Karpas-422 (cell line): ENCODE measurements around the gene PTPRO. TPM values are rescaled to one million over a fixed set of nuclear protein-coding genes. Genes with fewer than 3 reads are reported as not detected.

Source experiments
- DNase-seq: peaks from one replicate; pipeline ENCODE4 v3.0.0-alpha.2; 2015
- H2AFZ ChIP-seq: fragments of 200-600 bp; sonication (generic); 2 replicates; pipeline ENCODE4 v1.6.1; 2014; ENCODE audit warnings: antibody characterized with exemption, low read length, mixed read lengths
- H3K27ac ChIP-seq: fragments of 200-600 bp; sonication (generic); 2 replicates; pipeline ENCODE4 v1.5.1; 2014; ENCODE audit warnings: mild to moderate bottlenecking, low read length, moderate library complexity
- H3K27me3 ChIP-seq: fragments of 200-600 bp; sonication (generic); 2 replicates; pipeline ENCODE4 v1.6.1; 2014; ENCODE audit warnings: low read length, mixed read lengths
- H3K36me3 ChIP-seq: fragments of 200-600 bp; sonication (generic); 2 replicates; pipeline ENCODE4 v1.6.1; 2014; ENCODE audit warnings: low read length, mixed read lengths; ENCODE audit not compliant: insufficient read depth
- H3K4me1 ChIP-seq: fragments of 200-600 bp; sonication (generic); 2 replicates; pipeline ENCODE4 v1.6.1; 2014; ENCODE audit warnings: mild to moderate bottlenecking, low read length, mixed read lengths
- H3K4me2 ChIP-seq: fragments of 200-600 bp; sonication (generic); 2 replicates; pipeline ENCODE4 v1.6.1; 2014; ENCODE audit warnings: low read length, low read depth, mild to moderate bottlenecking; ENCODE audit not compliant: poor library complexity, severe bottlenecking
- H3K4me3 ChIP-seq: fragments of 200-600 bp; sonication (generic); 2 replicates; pipeline ENCODE4 v1.5.1; 2014; ENCODE audit warnings: mild to moderate bottlenecking, antibody characterized with exemption, low read length, mixed read lengths
- H3K79me2 ChIP-seq: fragments of 200-600 bp; sonication (generic); 2 replicates; pipeline ENCODE4 v1.6.1; 2014; ENCODE audit warnings: mild to moderate bottlenecking, low read length, mixed read lengths
- H3K9ac ChIP-seq: fragments of 200-600 bp; sonication (generic); 2 replicates; pipeline ENCODE4 v1.6.0; 2014; ENCODE audit warnings: low read length
- H3K9me2 ChIP-seq: fragments of 200-600 bp; sonication (generic), shearing (Covaris generic); replicated peaks from 2 replicates; pipeline ENCODE4 v1.6.0; 2014; ENCODE audit warnings: mild to moderate bottlenecking, low read length, moderate library complexity; ENCODE audit not compliant: insufficient read depth
- H3K9me3 ChIP-seq: fragments of 300-700, 200-600 bp; sonication (generic); 2 replicates; pipeline ENCODE4 v1.6.1; 2014; ENCODE audit warnings: low read length, mixed read lengths
- H4K20me1 ChIP-seq: fragments of 200-600 bp; sonication (generic); 2 replicates; pipeline ENCODE4 v1.6.1; 2014; ENCODE audit warnings: mild to moderate bottlenecking, antibody characterized with exemption, low read length, low read depth; ENCODE audit not compliant: insufficient read depth
- total RNA-seq: library from RNA; depleted of rRNA; stranded (reverse); fragments of >200 nt; shearing (Covaris generic); gene quantifications from 2 replicates; pipeline ENCODE4 v1.2.3, GENCODE V29; 2014; ENCODE audit warnings: low replicate concordance

PTPRO gene
- total RNA-seq, 1 experiment from 2014 or later, result not detected

GRCh38 chr12:15631007-15631715 lies 308.9 kb downstream of the PTPRO start:
- Histone ChIP-seq H3K4me2 (no peak overlapping the region), H3K36me3 (no peaks in the 10 kb centered on the region)
- no peak for DNase-seq

DNA sequence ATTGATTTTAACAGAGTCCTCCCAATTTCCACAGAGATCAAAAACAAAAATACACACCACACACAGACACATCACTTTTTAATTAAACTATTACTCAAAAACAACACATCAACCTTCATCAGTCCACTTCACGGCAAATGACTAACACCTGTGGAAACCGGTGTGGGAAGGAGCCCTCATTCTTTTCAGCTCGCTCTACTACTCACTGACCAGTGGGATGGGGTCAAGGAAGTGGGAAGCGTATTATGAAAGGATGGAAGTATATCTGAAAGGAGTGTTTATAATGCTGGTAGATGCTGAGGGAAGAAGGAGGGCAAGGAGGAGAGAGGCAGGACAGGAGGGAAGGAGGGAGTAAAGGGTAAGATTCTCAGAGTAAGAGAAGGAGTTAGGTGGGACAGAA lies 310.4 kb downstream of the PTPRO start:
- Histone ChIP-seq H3K27ac (no peak overlapping the region), H3K9me2 (no peaks in the 10 kb centered on the region), H3K4me3 (no peak overlapping the region), H3K9me3 (no peaks in the 10 kb centered on the region), H3K36me3 (no peaks in the 10 kb centered on the region), H3K4me1 (peaks cover 18% of the 10 kb centered on the region), H3K4me2 (no peak overlapping the region), H2AFZ (no peak overlapping the region), H3K27me3 (no peaks in the 10 kb centered on the region), H4K20me1 (no peaks in the 10 kb centered on the region), H3K9ac (no peak overlapping the region), H3K79me2 (no peaks in the 10 kb centered on the region)
- peak; percentile 26 for DNase-seq

More at GRCh38 chr12:15631007-15631715, 308.9 kb downstream of the PTPRO start:
- Histone ChIP-seq H2AFZ (no peak overlapping the region), H3K9me2 (no peaks in the 10 kb centered on the region), H3K79me2 (no peaks in the 10 kb centered on the region), H3K9ac (no peak overlapping the region), H3K27me3 (no peaks in the 10 kb centered on the region), H3K27ac (no peak overlapping the region), H3K4me1 (peaks cover 18% of the 10 kb centered on the region), H4K20me1 (no peaks in the 10 kb centered on the region), H3K4me3 (no peak overlapping the region), H3K9me3 (no peaks in the 10 kb centered on the region)

- no peaks in the 10 kb centered on the region for H3K9me2 ChIP-seq
- H3K4me1 ChIP-seq, result peaks cover 17% of the 10 kb centered on the region
- H2AFZ ChIP-seq, result no peak overlapping the region
- no peaks in the 10 kb centered on the region for H3K27me3 ChIP-seq
- DNase-seq, result peak; percentile 12
- no peak overlapping the region for H3K4me2 ChIP-seq
- H4K20me1 ChIP-seq, result no peaks in the 10 kb centered on the region
- no peaks in the 10 kb centered on the region for H3K79me2 ChIP-seq
- no peak overlapping the region for H3K9ac ChIP-seq
- no peaks in the 10 kb centered on the region for H3K36me3 ChIP-seq
- H3K4me3 ChIP-seq, result no peak overlapping the region
- H3K9me3 ChIP-seq, result no peaks in the 10 kb centered on the region
- H3K27ac ChIP-seq, result no peak overlapping the region
These were observed 310.9 kb downstream of the PTPRO start for GRCh38 chr12:15633201-15633600.

GRCh38 chr12:15634010-15634683 lies 311.8 kb downstream of the PTPRO start:
- no peak overlapping the region for H3K9ac ChIP-seq
- H4K20me1 ChIP-seq, result no peaks in the 10 kb centered on the region
- H3K4me1 ChIP-seq, result peaks cover 7% of the 10 kb centered on the region
- H3K9me3 ChIP-seq, result no peaks in the 10 kb centered on the region
- no peaks in the 10 kb centered on the region for H3K27me3 ChIP-seq
- no peak overlapping the region for H3K27ac ChIP-seq
- no peaks in the 10 kb centered on the region for H3K79me2 ChIP-seq
- DNase-seq, result peak; percentile 5
- H3K36me3 ChIP-seq, result no peaks in the 10 kb centered on the region
- no peak overlapping the region for H3K4me2 ChIP-seq
- no peak overlapping the region for H3K4me3 ChIP-seq
- no peaks in the 10 kb centered on the region for H3K9me2 ChIP-seq
- H2AFZ ChIP-seq, result no peak overlapping the region

DNA sequence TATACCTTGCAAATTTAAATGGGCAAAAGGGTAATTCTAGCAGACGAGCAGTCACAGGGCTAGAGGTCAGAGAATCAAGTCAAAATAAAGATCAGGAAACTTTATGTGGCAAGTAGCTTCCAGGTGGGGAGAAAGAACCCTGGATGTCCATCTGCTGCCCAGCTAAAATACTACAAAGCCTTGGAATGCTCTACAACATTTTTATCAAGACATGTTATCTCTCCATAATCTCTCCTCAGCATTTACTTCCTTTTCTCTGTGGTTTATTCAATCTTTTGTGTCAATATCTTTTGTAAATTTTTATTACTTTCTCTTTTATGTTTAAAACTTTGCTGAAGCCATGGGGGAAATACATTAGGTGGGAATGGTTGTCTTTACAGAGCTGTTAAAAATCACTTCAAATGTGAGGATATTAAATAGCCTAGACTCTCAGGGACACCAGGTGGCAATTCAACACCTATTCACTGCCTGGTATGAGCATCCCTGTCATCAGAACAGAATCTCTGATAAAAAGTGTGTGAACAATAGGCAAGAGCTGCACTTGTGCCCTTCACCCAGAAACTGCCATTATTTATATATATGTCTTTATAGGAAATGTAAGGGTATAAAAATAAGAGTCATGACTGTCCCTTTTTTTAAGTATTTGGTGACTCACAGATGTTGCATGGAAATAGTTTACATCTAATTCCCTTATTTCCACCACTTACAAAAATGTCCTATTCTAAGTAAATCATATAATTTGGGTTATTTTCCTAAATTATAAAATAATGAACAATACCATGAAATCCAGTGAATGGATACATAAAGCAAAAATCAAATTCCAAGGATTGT lies 314.0 kb downstream of the PTPRO start:
- H3K4me1 ChIP-seq, result no peaks in the 10 kb centered on the region
- H3K27ac ChIP-seq, result no peak overlapping the region
- H4K20me1 ChIP-seq, result no peaks in the 10 kb centered on the region
- no peak overlapping the region for H2AFZ ChIP-seq
- H3K4me3 ChIP-seq, result no peak overlapping the region
- H3K79me2 ChIP-seq, result no peaks in the 10 kb centered on the region
- H3K9ac ChIP-seq, result no peak overlapping the region
- no peak overlapping the region for H3K4me2 ChIP-seq
- no peaks in the 10 kb centered on the region for H3K9me2 ChIP-seq
- no peaks in the 10 kb centered on the region for H3K9me3 ChIP-seq
- no peaks in the 10 kb centered on the region for H3K36me3 ChIP-seq
- DNase-seq, result peak; percentile 29
- H3K27me3 ChIP-seq, result no peaks in the 10 kb centered on the region

DNA sequence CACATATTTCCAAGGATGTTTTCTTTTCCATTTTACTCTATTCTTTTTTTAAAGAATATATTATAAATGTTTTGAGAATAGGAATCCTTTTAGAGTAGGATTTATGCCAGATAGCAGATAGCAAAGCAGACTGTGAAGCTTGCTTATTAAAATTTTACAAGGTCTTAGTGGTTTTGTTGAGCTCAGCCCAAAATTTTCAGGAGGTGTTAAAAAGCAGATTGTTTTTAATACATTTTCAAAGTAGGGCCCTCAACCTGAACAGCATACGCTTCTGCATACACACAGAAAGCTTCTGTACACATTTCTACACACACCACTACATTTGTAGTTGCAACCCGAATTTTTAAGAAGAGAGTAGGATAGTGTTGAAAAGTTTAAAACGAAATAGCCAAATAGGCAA lies 315.9 kb downstream of the PTPRO start:
- Histone ChIP-seq H3K79me2 (no peaks in the 10 kb centered on the region), H3K36me3 (no peaks in the 10 kb centered on the region), H3K4me3 (no peak overlapping the region), H3K27me3 (no peaks in the 10 kb centered on the region), H2AFZ (no peak overlapping the region), H3K9ac (no peak overlapping the region), H3K4me2 (no peak overlapping the region), H3K27ac (no peak overlapping the region), H4K20me1 (no peaks in the 10 kb centered on the region), H3K9me2 (no peaks in the 10 kb centered on the region), H3K4me1 (no peaks in the 10 kb centered on the region), H3K9me3 (no peaks in the 10 kb centered on the region)
- no peak for DNase-seq

- Histone ChIP-seq H3K4me2 (no peak overlapping the region), H3K27ac (no peak overlapping the region), H3K27me3 (no peaks in the 10 kb centered on the region), H3K36me3 (no peaks in the 10 kb centered on the region), H3K4me1 (no peaks in the 10 kb centered on the region), H3K9me2 (no peaks in the 10 kb centered on the region), H3K9ac (no peak overlapping the region), H4K20me1 (no peaks in the 10 kb centered on the region), H3K79me2 (no peaks in the 10 kb centered on the region), H2AFZ (no peak overlapping the region), H3K9me3 (no peaks in the 10 kb centered on the region), H3K4me3 (no peak overlapping the region)
- DNase-seq, result no peak
These were observed 322.4 kb downstream of the PTPRO start for GRCh38 chr12:15644700-15645099.

DNA sequence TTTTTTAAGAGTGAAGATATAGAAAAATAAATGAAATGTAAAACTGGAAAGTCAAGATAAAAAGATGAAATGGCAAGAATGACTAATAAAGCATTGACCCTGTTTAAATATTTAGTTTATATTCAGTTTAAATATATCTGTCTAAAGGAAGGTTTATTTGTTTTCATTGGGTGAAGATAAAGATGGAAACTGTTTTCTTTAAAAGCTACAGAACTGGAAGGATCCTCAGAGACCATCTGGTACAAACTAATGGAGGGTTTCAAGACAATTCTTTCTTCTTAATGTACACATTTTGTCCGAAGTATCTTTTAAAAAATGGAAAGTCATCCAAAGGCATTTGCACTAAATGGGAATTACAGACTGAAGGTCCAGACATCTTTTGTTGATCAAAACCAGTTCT lies 324.3 kb downstream of the PTPRO start:
- no peaks in the 10 kb centered on the region; the same call in 1 of the 2 replicates for H3K27me3 ChIP-seq
- H3K9me3 ChIP-seq, result no peaks in the 10 kb centered on the region
- H3K36me3 ChIP-seq, result no peaks in the 10 kb centered on the region
- DNase-seq, result no peak
- no peaks in the 10 kb centered on the region for H3K9me2 ChIP-seq
- H3K4me1 ChIP-seq, result no peaks in the 10 kb centered on the region
- no peak overlapping the region for H3K27ac ChIP-seq
- H2AFZ ChIP-seq, result no peak overlapping the region
- H3K4me3 ChIP-seq, result no peak overlapping the region
- H4K20me1 ChIP-seq, result no peaks in the 10 kb centered on the region
- no peak overlapping the region for H3K4me2 ChIP-seq
- no peak overlapping the region for H3K9ac ChIP-seq
- H3K79me2 ChIP-seq, result no peaks in the 10 kb centered on the region
